A549 (cell line): ENCODE results near the gene PRKN. TPM values are rescaled to one million over a fixed set of nuclear protein-coding genes. Genes with fewer than 3 reads are reported as not detected.

ENCODE experiments used
- ATAC-seq, 2 experiments: fragments of 200-7000 bp in 1 of 2; fragments of >200 bp in 1 of 2; cut with Nextera tagmentation in 1 of 2; cut with Tn5 transposase in 1 of 2; 3 replicates each; pipeline versions ENCODE4 v1.8.0 to v1.9.1; 2018 to 2020; ENCODE audit warnings: mild to moderate bottlenecking in 1 of 2, moderate library complexity in 1 of 2
- CTCF ChIA-PET: fragments of 300-600 bp; sonication (Branson Sonifier 250); formaldehyde crosslinking; extraction: SDS; loops from one replicate; lab custom pipeline; 2021; ENCODE audit warnings: antibody characterized with exemption, inconsistent platforms; lab: Yijun Ruan, JAX
- POLR2A ChIA-PET: fragments of 350-600 bp; formaldehyde crosslinking; extraction: SDS; loops from one replicate; lab custom pipeline; 2021; ENCODE audit warnings: antibody characterized with exemption, inconsistent platforms; lab: Yijun Ruan, JAX
- DNase-seq, 2 experiments: peaks; one replicate each; pipeline versions ENCODE4 v3.0.0 to v3.0.0-alpha.2; 2011 to 2016; ENCODE audit warnings: low read depth in 1 of 2, low spot score in 1 of 2
- FAIRE-seq: peaks from 2 replicates; lab custom pipeline; 2011; peaks lifted over from hg19 to GRCh38; lab: Jason Lieb, UNC
- H3K27ac ChIP-seq, 2 experiments: fragments of >200 bp; sonication (Bioruptor Twin); formaldehyde crosslinking; 3 replicates each; pipeline ENCODE4 v1.5.1; 2016 to 2017
- H3K4me1 ChIP-seq: fragments of >200 bp; sonication (Bioruptor Twin); formaldehyde crosslinking; 3 replicates; pipeline ENCODE4 v1.6.1; 2016
- H3K4me2 ChIP-seq: fragments of >200 bp; sonication (Bioruptor Twin); formaldehyde crosslinking; 3 replicates; pipeline ENCODE4 v1.6.1; 2016
- H3K4me3 ChIP-seq: fragments of >200 bp; sonication (Bioruptor Twin); formaldehyde crosslinking; 3 replicates; pipeline ENCODE4 v1.5.1; 2016
- H3K9me3 ChIP-seq: fragments of >200 bp; sonication (Bioruptor Twin); formaldehyde crosslinking; 3 replicates; pipeline ENCODE4 v1.6.1; 2016
- BHLHE40 ChIP-seq: IDR thresholded peaks from 2 replicates; pipeline ENCODE4 v1.6.1; 2012; ENCODE audit warnings: low read depth, low read length, inconsistent platforms
- CBX8 ChIP-seq: fragments of 200-600 bp; sonication (generic); IDR thresholded peaks from 2 replicates; pipeline ENCODE4 v1.6.1; 2016
- CHD2 ChIP-seq: fragments of 150-350 bp; IDR thresholded peaks from 2 replicates; pipeline ENCODE4 v1.6.1; 2014; ENCODE audit warnings: low read length; ENCODE audit not compliant: partially characterized antibody
- CHD4 ChIP-seq: fragments of 200-600 bp; sonication (generic); IDR thresholded peaks from 2 replicates; pipeline ENCODE4 v1.6.1; 2016; ENCODE audit warnings: antibody characterized with exemption, mild to moderate bottlenecking, borderline replicate concordance
- EHF ChIP-seq: fragments of 250-450 bp; sonication (Bioruptor Pico); IDR thresholded peaks from 2 replicates; pipeline ENCODE4 v1.5.0; 2020; ENCODE audit warnings: mild to moderate bottlenecking
- EHMT2 ChIP-seq: fragments of 200-600 bp; sonication (generic); IDR thresholded peaks from 2 replicates; pipeline ENCODE4 v1.6.1; 2016; ENCODE audit warnings: antibody characterized with exemption, low read depth, mild to moderate bottlenecking, moderate library complexity
- FOSB ChIP-seq: fragments of 250-450 bp; sonication (Bioruptor Pico); IDR thresholded peaks from 2 replicates; pipeline ENCODE4 v1.5.0; 2020; ENCODE audit warnings: mild to moderate bottlenecking, moderate library complexity
- FOXS1 ChIP-seq: fragments of 250-450 bp; sonication (Bioruptor Pico); IDR thresholded peaks from 2 replicates; pipeline ENCODE4 v1.5.0; 2020; ENCODE audit warnings: mild to moderate bottlenecking, moderate library complexity
- GATA3 ChIP-seq: IDR thresholded peaks from 2 replicates; pipeline ENCODE4 v1.6.1; 2012; ENCODE audit warnings: borderline replicate concordance
- HDAC2 ChIP-seq: fragments of 200-600 bp; sonication (generic); IDR thresholded peaks from 2 replicates; pipeline ENCODE4 v1.6.1; 2016
- HOXA7 ChIP-seq: fragments of 250-450 bp; sonication (Bioruptor Pico); IDR thresholded peaks from 2 replicates; pipeline ENCODE4 v1.5.0; 2020; ENCODE audit warnings: mild to moderate bottlenecking, moderate library complexity
- HOXB5 ChIP-seq: fragments of 250-450 bp; sonication (Bioruptor Pico); IDR thresholded peaks from 2 replicates; pipeline ENCODE4 v1.5.0; 2020; ENCODE audit warnings: mild to moderate bottlenecking, moderate library complexity
- KDM1A ChIP-seq: fragments of 200-600 bp; sonication (generic); IDR thresholded peaks from 2 replicates; pipeline ENCODE4 v1.6.1; 2016; ENCODE audit warnings: low read depth, mild to moderate bottlenecking
- MAFK ChIP-seq: fragments of 450-650 bp; IDR thresholded peaks from 2 replicates; pipeline ENCODE4 v1.6.1; 2014; ENCODE audit not compliant: partially characterized antibody
- MAZ ChIP-seq: fragments of 150-350 bp; IDR thresholded peaks from 2 replicates; pipeline ENCODE4 v1.6.1; 2014; ENCODE audit warnings: antibody characterized with exemption, low read depth, low read length, borderline replicate concordance
- MYC ChIP-seq: IDR thresholded peaks from 2 replicates; pipeline ENCODE4 v1.6.1; 2012; ENCODE audit warnings: mild to moderate bottlenecking, inconsistent platforms, low read length, improper control_type of control experiment, borderline replicate concordance
- NR3C1 ChIP-seq: fragments of >200 bp; sonication (Bioruptor Twin); formaldehyde crosslinking; IDR thresholded peaks from 3 replicates; pipeline ENCODE4 v1.6.1; 2017
- POLR2AphosphoS2 ChIP-seq: conservative IDR thresholded peaks from 2 replicates; pipeline ENCODE4 v1.6.1; 2012; ENCODE audit warnings: low read length, improper control_type of control experiment, inconsistent platforms
- RAD21 ChIP-seq, 2 experiments: fragments of >200 bp in 1 of 2; sonication (Bioruptor Twin) in 1 of 2; formaldehyde crosslinking in 1 of 2; IDR thresholded peaks in 1 of 2; conservative IDR thresholded peaks in 1 of 2; 2 replicates in 1 of 2; 3 replicates in 1 of 2; pipeline ENCODE4 v1.6.1; 2012 to 2018; ENCODE audit warnings: inconsistent platforms in 1 of 2
- RCOR1 ChIP-seq: fragments of 150-350 bp; IDR thresholded peaks from 2 replicates; pipeline ENCODE4 v1.6.1; 2014; ENCODE audit warnings: antibody characterized with exemption, low read length, low read depth
- RNF2 ChIP-seq: fragments of 200-600 bp; sonication (generic); IDR thresholded peaks from 2 replicates; pipeline ENCODE4 v1.6.1; 2016; ENCODE audit warnings: low read depth, mild to moderate bottlenecking, antibody characterized with exemption, moderate library complexity, borderline replicate concordance
- SREBF2 ChIP-seq: fragments of 450-650 bp; IDR thresholded peaks from 2 replicates; pipeline ENCODE4 v1.6.1; 2014; ENCODE audit warnings: mild to moderate bottlenecking, moderate library complexity
- TP53 ChIP-seq: fragments of 250-450 bp; sonication (Bioruptor Pico); IDR thresholded peaks from 2 replicates; pipeline ENCODE4 v1.5.0; 2021; ENCODE audit warnings: mild to moderate bottlenecking, moderate library complexity
- ZFP36 ChIP-seq: fragments of 450-650 bp; IDR thresholded peaks from 2 replicates; pipeline ENCODE4 v1.6.1; 2014; ENCODE audit warnings: borderline replicate concordance; ENCODE audit not compliant: partially characterized antibody
- WGBS: methylation state at CpG from one replicate; pipeline ENCODE4 v1.1.6; 2017; ENCODE audit errors: missing lambda C conversion rate; 5-methylcytosine and 5-hydroxymethylcytosine counted together
- polyA plus RNA-seq, 4 experiments: library from polyadenylated mRNA; depleted of rRNA in 3 of 4; stranded (reverse); fragments of >200 nt; fragmentation: RNase III in 1 of 4; extraction: RNeasy Plus Mini Kit Qiagen cat#74134 plus additional on column Dnase treatment in 1 of 4; gene quantifications; 2 replicates in 3 of 4; 3 replicates in 1 of 4; pipeline ENCODE4 v1.2.3, GENCODE V29; 2011 to 2017
- TF ChIP-seq, protein P1 (sequence below): fragments of >200 bp; sonication (Bioruptor Twin); formaldehyde crosslinking; IDR thresholded peaks from 3 replicates; pipeline ENCODE4 v1.5.1; 2016
- TF ChIP-seq, protein P2 (sequence below): fragments of 250-450 bp; sonication (Bioruptor Pico); IDR thresholded peaks from 2 replicates; pipeline ENCODE4 v1.5.0; 2020; ENCODE audit warnings: low read depth, mild to moderate bottlenecking, moderate library complexity
- TF ChIP-seq, protein P3 (sequence below): fragments of 250-450 bp; sonication (Bioruptor Pico); IDR thresholded peaks from 2 replicates; pipeline ENCODE4 v1.5.0; 2021; ENCODE audit warnings: mild to moderate bottlenecking, moderate library complexity, borderline replicate concordance
- TF ChIP-seq, protein P4 (sequence below): fragments of 450-650 bp; IDR thresholded peaks from 2 replicates; pipeline ENCODE4 v1.6.1; 2014; ENCODE audit warnings: antibody characterized with exemption
- TF ChIP-seq, protein P5 (sequence below): IDR thresholded peaks from 2 replicates; pipeline ENCODE4 v1.6.1; 2012; ENCODE audit warnings: low read depth, borderline replicate concordance

PRKN gene
- polyA plus RNA-seq, 2 of the 4 experiments (the other 2 are of a cell fraction) = 0.36 to 0.39 TPM

DNA sequence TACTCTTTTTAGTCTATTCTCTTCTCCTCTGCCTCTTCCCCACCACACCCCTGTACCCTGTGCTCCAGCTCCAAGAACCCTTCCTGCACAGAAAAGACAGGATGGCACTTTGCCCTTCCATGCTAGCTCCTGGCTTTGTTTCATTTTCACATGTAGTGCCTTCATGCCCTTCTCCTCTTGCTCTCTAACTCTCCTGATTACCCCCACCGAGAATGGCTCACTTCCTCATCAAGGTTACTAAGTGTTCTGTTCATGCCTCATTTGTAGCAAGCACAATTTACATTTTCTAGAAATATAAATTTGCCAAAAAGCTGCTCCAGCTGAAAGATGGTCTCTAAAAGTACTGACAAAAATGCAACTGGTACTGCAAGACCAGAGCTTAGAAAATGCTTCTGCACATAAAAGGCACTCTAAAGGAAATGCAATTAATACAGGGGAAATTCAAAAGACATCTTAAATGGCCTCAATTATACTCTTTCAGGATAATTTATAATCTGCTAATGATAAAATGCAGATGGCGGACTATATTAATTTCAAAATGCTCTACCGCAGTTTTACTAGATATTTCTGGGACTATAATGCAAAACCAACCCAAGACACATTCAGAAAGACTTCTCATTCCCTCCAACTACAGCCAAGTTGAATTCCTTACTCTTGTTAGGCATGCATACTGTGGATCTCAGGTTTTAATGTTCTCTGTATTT is 570.2 kb downstream of the PRKN start:
- Histone ChIP-seq H3K4me3 (no peak overlapping the region), H3K27ac (no peak overlapping the region), H3K4me2 (no peak overlapping the region), H3K4me1 (no peaks in the 10 kb centered on the region), H3K9me3 (no peaks in the 10 kb centered on the region)
- ATAC-seq (no peak), DNase-seq (no peak), FAIRE-seq (no peak)
- ChIA-PET CTCF (no interaction called here), POLR2A (no interaction called here)
- TF ChIP-seq BHLHE40 (no peak), CHD4 (no peak), MYC (no peak), TP53 (CRISPR knock-in tag) (no peak), ZFP36 (no peak), CBX8 (no peak), CHD2 (no peak), HOXB5 (CRISPR knock-in tag) (no peak)
- TF ChIP-seq, protein P1, sequence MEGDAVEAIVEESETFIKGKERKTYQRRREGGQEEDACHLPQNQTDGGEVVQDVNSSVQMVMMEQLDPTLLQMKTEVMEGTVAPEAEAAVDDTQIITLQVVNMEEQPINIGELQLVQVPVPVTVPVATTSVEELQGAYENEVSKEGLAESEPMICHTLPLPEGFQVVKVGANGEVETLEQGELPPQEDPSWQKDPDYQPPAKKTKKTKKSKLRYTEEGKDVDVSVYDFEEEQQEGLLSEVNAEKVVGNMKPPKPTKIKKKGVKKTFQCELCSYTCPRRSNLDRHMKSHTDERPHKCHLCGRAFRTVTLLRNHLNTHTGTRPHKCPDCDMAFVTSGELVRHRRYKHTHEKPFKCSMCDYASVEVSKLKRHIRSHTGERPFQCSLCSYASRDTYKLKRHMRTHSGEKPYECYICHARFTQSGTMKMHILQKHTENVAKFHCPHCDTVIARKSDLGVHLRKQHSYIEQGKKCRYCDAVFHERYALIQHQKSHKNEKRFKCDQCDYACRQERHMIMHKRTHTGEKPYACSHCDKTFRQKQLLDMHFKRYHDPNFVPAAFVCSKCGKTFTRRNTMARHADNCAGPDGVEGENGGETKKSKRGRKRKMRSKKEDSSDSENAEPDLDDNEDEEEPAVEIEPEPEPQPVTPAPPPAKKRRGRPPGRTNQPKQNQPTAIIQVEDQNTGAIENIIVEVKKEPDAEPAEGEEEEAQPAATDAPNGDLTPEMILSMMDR = no peak
- TF ChIP-seq, protein P2, sequence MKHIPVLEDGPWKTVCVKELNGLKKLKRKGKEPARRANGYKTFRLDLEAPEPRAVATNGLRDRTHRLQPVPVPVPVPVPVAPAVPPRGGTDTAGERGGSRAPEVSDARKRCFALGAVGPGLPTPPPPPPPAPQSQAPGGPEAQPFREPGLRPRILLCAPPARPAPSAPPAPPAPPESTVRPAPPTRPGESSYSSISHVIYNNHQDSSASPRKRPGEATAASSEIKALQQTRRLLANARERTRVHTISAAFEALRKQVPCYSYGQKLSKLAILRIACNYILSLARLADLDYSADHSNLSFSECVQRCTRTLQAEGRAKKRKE (CRISPR knock-in tag) = no peak
- 25% methylated on average over 3 of the region's 3 CpGs for WGBS

DNA sequence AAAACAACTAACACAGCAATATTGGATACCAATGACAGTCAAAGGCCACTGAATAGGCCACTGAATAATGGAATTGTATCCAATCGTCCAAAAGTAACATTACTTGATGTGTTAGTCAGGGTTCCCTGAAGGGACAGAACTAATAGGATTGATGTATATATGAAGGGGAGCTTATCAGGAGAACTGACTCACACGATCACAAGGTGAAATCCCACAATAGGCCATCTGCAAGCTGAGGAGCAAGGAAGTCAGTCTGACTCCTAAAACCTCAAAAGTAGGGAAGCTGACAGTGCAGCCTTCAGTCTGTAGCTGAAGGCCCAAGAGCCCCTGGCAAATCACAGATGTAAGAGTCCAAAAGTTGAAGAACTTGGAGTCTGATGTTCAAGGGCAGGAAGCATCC is 571.4 kb downstream of the PRKN start:
- Histone ChIP-seq H3K4me3 (no peak overlapping the region), H3K9me3 (no peaks in the 10 kb centered on the region), H3K4me1 (no peaks in the 10 kb centered on the region), H3K27ac (no peak overlapping the region), H3K4me2 (no peak overlapping the region)
- ATAC-seq (no peak), DNase-seq (no peak), FAIRE-seq (no peak)
- ChIA-PET POLR2A (no interaction called here), CTCF (no interaction called here)
- 40% methylated on average over 2 of the region's 2 CpGs for WGBS
- no peak for TF ChIP-seq SREBF2

DNA sequence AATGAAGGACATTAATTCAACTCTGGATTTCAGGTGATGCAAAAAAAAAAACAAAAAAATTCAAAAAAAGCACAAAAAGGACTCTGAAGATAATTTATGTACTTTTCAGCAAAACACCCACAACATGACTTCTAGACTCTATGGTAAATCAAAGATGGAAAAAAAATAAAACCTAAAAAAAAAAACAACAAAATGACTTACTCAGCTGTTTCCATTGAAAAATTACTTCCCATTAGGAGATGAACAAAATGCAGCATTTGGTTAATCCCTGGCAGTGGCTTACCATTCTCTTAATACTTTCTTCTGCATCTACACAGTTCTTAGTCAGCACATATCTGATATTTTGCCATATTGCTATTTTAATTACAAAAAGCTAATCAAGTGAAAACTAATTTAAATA is 572.6 kb downstream of the PRKN start:
- H3K4me3 ChIP-seq = no peak overlapping the region
- no peak for ATAC-seq
- H3K27ac ChIP-seq = no peak overlapping the region
- H3K9me3 ChIP-seq = no peaks in the 10 kb centered on the region
- CTCF ChIA-PET = no interaction called here
- POLR2A ChIA-PET = no interaction called here
- no peaks in the 10 kb centered on the region for H3K4me1 ChIP-seq
- H3K4me2 ChIP-seq = no peak overlapping the region
- no peak for TF ChIP-seq EHMT2
- TF ChIP-seq RNF2 = no peak
- no peak for TF ChIP-seq EHF (CRISPR knock-in tag)
- TF ChIP-seq GATA3 = no peak
- TF ChIP-seq HOXA7 = no peak
- TF ChIP-seq CBX8 = no peak
- TF ChIP-seq KDM1A = no peak
- no peak for TF ChIP-seq MAFK
- TF ChIP-seq, protein P3, sequence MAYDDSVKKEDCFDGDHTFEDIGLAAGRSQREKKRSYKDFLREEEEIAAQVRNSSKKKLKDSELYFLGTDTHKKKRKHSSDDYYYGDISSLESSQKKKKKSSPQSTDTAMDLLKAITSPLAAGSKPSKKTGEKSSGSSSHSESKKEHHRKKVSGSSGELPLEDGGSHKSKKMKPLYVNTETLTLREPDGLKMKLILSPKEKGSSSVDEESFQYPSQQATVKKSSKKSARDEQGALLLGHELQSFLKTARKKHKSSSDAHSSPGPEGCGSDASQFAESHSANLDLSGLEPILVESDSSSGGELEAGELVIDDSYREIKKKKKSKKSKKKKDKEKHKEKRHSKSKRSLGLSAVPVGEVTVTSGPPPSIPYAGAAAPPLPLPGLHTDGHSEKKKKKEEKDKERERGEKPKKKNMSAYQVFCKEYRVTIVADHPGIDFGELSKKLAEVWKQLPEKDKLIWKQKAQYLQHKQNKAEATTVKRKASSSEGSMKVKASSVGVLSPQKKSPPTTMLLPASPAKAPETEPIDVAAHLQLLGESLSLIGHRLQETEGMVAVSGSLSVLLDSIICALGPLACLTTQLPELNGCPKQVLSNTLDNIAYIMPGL (CRISPR knock-in tag) = no peak
- no peak for TF ChIP-seq RAD21 (conservative IDR thresholded peaks at IDR 0.05 in 1 of 2, IDR thresholded peaks at IDR 0.05 in 1 of 2)
- no peak for TF ChIP-seq HDAC2
- no peak for TF ChIP-seq FOXS1 (CRISPR knock-in tag)
- TF ChIP-seq MAZ = no peak
- TF ChIP-seq POLR2AphosphoS2 = no peak
- no peak for TF ChIP-seq NR3C1
- TF ChIP-seq, protein P4, sequence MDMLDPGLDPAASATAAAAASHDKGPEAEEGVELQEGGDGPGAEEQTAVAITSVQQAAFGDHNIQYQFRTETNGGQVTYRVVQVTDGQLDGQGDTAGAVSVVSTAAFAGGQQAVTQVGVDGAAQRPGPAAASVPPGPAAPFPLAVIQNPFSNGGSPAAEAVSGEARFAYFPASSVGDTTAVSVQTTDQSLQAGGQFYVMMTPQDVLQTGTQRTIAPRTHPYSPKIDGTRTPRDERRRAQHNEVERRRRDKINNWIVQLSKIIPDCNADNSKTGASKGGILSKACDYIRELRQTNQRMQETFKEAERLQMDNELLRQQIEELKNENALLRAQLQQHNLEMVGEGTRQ = no peak
- no peak for TF ChIP-seq SREBF2
- no peak for TF ChIP-seq FOSB (CRISPR knock-in tag)
- TF ChIP-seq, protein P5, sequence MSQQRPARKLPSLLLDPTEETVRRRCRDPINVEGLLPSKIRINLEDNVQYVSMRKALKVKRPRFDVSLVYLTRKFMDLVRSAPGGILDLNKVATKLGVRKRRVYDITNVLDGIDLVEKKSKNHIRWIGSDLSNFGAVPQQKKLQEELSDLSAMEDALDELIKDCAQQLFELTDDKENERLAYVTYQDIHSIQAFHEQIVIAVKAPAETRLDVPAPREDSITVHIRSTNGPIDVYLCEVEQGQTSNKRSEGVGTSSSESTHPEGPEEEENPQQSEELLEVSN = no peak
- no peak for TF ChIP-seq RCOR1
- FAIRE-seq = no peak
- no peak for DNase-seq
